Retinal pigment epithelial cell (primary cell): Measurements from ENCODE around the gene SRSF1.
"Not testable (repeated sequence)": the region's sequence is repeated elsewhere in the genome, so short reads cannot be mapped to it uniquely, and the experiment has no call there.

Experiments used
- DNase-seq: peaks from one replicate; pipeline ENCODE4 v3.0.0-alpha.2; 2010; ENCODE audit warnings: low read depth
- H3K4me3 ChIP-seq: 2 replicates; pipeline ENCODE4 v1.5.1; 2011; ENCODE audit warnings: mild to moderate bottlenecking, low read length, control low read depth, moderate library complexity
- CTCF ChIP-seq: conservative IDR thresholded peaks from 2 replicates; pipeline ENCODE4 v1.5.1; 2011; ENCODE audit warnings: low read depth, low read length, control low read depth, inconsistent platforms

SRSF1 gene

GRCh38 chr17:57962279-57963148 is 44.5 kb downstream of the SRSF1 start:
- TF ChIP-seq CTCF: no peak
- no peak for DNase-seq
- no peak overlapping the region for H3K4me3 ChIP-seq

DNA sequence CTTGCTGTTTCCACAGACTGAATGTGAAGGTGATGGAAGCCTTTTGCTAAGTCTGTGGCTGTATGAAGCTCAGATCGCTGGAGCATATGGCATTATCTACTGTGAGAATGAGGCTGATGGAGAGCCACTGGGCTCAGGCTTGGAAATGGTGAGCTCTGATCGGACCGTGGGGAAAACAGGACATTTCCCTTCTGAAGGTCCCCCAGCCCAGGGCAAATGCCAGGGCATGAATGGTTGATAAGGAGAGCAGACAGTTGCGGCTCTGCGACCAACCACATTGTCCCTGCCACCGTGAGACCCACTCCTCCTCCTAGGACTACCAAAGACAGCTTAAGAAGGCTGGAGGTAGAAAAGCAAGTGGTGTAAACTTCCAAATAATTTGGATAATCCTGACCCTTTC is 47.1 kb downstream of the SRSF1 start:
- no peak overlapping the region for H3K4me3 ChIP-seq
- no peak for TF ChIP-seq CTCF
- no peak for DNase-seq

GRCh38 chr17:57958391-57958790 is 48.7 kb downstream of the SRSF1 start:
- DNase-seq, H3K4me3 ChIP-seq: not testable (repeated sequence)

GRCh38 chr17:57957886-57958285 is 49.2 kb downstream of the SRSF1 start:
- H3K4me3 ChIP-seq: no peak overlapping the region
- no peak for TF ChIP-seq CTCF
- DNase-seq: no peak

GRCh38 chr17:57957120-57957850 is 49.8 kb downstream of the SRSF1 start:
- H3K4me3 ChIP-seq: no peak overlapping the region
- no peak for TF ChIP-seq CTCF
- no peak for DNase-seq

- no peak overlapping the region for H3K4me3 ChIP-seq
- TF ChIP-seq CTCF: no peak
- no peak for DNase-seq
These were observed 50.5 kb downstream of the SRSF1 start for GRCh38 chr17:57956291-57957119.
